Posterior cingulate gyrus (tissue), 11 donors: Measurements from ENCODE around the gene POLR1E.
A peak's percentile ranks its signal among the peaks of the same experiment; 100 is the strongest.

Experiments used
- DNase-seq, 10 donors: peaks; one replicate each; pipeline versions ENCODE4 v3.0.0 to v3.0.0-alpha.2; 2020 to 2021; ENCODE audit warnings: mixed read lengths in 3 of 10
- intact Hi-C: fragments of 100-400 bp; cut with DNase I; formaldehyde crosslinking; loops from one replicate; pipeline ENCODE4 v1.15.1; 2023

The POLR1E gene

GRCh38 chr9:37528652-37529471 is 43.1 kb downstream of the POLR1E start:
- peak in 5 of 10 donors; percentile 14 to 87 (median 45) for DNase-seq
- intact Hi-C loops = no loop called here

DNA sequence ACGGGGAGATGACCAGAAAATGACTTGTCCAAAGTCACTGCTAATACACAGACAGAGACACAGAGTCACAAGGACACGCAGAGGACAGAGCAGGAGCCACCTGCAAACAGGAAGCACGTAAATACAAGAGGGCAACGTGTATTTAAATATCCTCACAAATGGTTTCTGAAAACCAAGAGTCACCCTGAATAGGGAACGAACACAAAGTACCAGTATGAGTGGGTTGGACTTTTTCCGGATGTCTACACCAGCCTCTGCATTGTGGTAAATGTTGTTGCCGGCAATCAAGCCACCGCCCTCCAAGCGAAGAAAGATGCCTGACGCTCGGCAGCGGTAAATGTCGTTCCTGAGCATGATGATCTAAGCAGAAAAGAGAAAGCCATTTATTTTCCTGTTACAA is 46.0 kb downstream of the POLR1E start:
- intact Hi-C loops = no loop called here
- DNase-seq = no peak

- intact Hi-C loops = no loop called here
- DNase-seq = no peak
Measured at GRCh38 chr9:37534412-37534811, 48.7 kb downstream of the POLR1E start.

DNA sequence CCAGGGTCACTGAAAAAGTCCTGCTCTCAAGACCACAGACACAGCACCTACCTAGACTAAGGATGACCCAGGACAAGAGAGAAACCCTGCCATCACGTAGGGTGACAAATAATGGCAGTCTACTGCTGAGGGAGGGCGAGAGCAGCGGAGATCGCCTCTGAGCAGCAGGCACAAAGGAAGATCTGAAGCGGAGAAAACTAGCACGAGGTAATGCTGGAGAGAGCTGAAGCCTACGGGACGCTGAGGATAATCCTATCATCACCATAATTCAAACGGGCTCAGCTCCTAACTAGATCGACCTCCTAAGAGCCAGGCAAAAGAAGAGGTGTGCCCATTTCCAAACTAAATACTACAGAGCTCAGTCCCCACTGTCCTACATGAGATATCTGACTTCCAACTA is 49.2 kb downstream of the POLR1E start:
- intact Hi-C loops = no loop called here

DNA sequence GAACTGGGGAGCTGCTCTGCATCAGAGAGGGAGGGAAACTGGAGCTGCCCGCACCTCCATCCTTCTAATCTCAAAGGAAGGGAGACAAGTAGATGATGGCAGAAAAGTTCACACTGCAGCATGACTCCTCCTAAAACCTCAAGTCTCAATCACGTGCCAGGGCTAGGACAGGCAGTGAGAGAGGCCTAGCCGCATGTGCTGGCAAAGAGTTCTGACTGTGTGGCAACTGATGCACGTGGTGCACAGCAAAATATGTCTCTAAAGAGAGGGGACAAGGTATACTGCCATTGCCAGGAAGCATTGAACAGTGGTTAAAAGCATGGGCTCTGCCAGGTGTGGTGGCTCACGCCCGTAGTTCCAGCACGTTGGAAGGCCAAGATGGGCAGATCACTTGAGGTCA is 52.4 kb downstream of the POLR1E start:
- no peak for DNase-seq
- intact Hi-C loops = no loop called here

More for the DNA sequence above, 49.2 kb downstream of the POLR1E start:
- DNase-seq = no peak

- no peak for DNase-seq
- intact Hi-C loops = no loop called here
Measured at GRCh38 chr9:37539634-37540033, 53.9 kb downstream of the POLR1E start.

DNA sequence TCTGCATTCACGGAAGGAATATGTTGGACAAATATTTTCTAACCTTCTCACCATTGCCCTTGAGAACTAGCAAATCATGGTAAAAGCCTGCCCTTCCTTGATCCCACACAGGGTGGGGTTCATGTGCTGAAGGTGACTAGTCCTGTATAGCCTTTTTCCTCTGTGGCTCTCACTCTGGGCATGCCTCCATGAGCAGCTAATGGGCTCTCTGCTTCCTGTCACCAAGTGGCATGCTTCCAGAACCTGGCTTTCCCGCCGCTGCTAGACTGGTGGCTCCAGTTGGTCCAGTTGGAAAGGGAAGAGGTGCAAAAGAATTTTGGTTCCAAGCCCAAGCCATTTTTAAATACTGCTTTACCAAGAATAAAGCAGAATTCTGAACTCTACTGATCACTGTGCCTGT is 54.9 kb downstream of the POLR1E start:
- DNase-seq = peak in 3 of 10 donors; percentile 8 to 24 (median 18)
- intact Hi-C loops = no loop called here

- intact Hi-C loops = no loop called here
- DNase-seq = no peak
Measured at GRCh38 chr9:37541465-37541864, 55.7 kb downstream of the POLR1E start.

- intact Hi-C loops = no loop called here
- no peak for DNase-seq
Measured at GRCh38 chr9:37542488-37542887, 56.7 kb downstream of the POLR1E start.

GRCh38 chr9:37542895-37543294 is 57.1 kb downstream of the POLR1E start:
- DNase-seq = no peak
- intact Hi-C loops = no loop called here

- intact Hi-C loops = no loop called here
- no peak for DNase-seq
Measured at GRCh38 chr9:37543468-37543867, 57.7 kb downstream of the POLR1E start.

DNA sequence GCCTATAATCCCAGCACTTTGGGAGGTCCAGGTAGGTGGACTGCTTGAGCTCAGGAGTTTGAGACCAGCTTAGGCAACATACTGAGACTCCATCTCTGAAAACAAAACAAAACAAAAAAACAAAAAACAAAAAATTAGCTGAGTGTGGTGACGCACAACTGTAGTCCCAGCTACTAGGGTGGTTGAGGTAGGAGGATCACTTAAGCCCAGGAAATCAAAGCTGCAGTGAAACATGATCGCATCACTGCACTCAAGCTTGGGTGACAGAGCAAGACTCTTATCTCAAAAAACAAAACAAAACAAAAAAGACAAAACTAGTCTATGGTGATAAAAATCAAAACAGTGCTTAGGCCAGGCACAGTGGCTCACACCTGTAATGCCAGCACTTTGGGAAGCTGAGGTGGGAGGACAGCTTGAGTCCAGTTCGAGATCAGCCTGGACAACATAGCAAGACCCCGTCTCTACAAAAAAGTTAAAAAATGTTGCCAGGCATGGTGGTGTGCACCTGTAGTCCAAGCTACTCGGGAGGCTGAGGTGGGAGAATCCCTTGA is 61.7 kb downstream of the POLR1E start:
- intact Hi-C loops = no loop called here
- no peak for DNase-seq

GRCh38 chr9:37549527-37549926 is 63.8 kb downstream of the POLR1E start:
- intact Hi-C loops = no loop called here
- DNase-seq = no peak

- intact Hi-C loops = no loop called here
- DNase-seq = no peak
Measured at GRCh38 chr9:37550781-37551180, 65.0 kb downstream of the POLR1E start.

- no peak for DNase-seq
- intact Hi-C loops = no loop called here
Measured at GRCh38 chr9:37551468-37551867, 65.7 kb downstream of the POLR1E start.

DNA sequence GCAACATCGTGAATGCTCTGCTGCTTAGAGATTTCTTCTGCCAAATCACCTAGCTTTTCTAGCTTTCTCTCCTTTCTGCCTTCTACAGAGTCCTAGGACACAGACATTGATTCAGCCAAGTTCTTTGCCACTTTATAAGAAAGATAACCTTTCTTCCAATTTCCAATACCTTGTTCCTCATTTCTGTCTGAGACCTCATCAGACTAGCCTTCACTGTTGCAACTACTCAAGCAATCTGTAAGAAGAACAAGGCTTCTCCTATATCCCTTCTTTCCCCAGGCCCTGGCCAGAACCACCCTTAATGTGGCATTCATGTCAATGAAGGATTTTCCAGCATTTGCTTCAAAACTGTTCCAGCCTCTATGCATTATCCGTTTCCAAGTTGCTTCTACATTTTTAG is 66.1 kb downstream of the POLR1E start:
- intact Hi-C loops = no loop called here
- DNase-seq = no peak
